ENCODE results near the gene NRXN3. TPM values are rescaled to one million over a fixed set of nuclear protein-coding genes. Genes with fewer than 3 reads are reported as not detected.

Gene NRXN3
- polyA plus RNA-seq, 1 of the 3 experiments (the other 2 are of a cell fraction), result 1.6 TPM

- H3K4me3 ChIP-seq (ENCODE audit: low read depth in 2 of 2, low read length in 1 of 2), result no peak overlapping the region
- ChIA-PET CTCF (no interaction called here), POLR2A (no interaction called here)
- H3K36me3 ChIP-seq (replicated peaks in 1 of 2; ENCODE audit: control insufficient read depth in 1 of 2, insufficient read depth in 2 of 2, low read length in 1 of 2), result no peaks in the 10 kb centered on the region
- H3K79me2 ChIP-seq (ENCODE audit: insufficient read depth), result no peaks in the 10 kb centered on the region
- H2AFZ ChIP-seq (ENCODE audit: low read depth), result no peak overlapping the region
- H3K27me3 ChIP-seq (ENCODE audit: insufficient read depth), result no peaks in the 10 kb centered on the region
- no peak for DNase-seq
- 23% methylated on average over 3 of the region's 3 CpGs for WGBS (ENCODE audit: low lambda C conversion rate)
- H3K4me1 ChIP-seq (ENCODE audit: control insufficient read depth in 1 of 2, insufficient read depth in 2 of 2, low read depth in 1 of 2, low read length in 1 of 2), result peaks cover 0 to 6% of the 10 kb centered on the region in 2 experiments; a peak in 1 of 4 replicates
- H3F3A ChIP-seq (replicated peaks; ENCODE audit: insufficient read depth), result no peaks in the 10 kb centered on the region
- peak overlapping the region in 1 of 2 experiments; percentile 23; a peak in 2 of 4 replicates for H3K27ac ChIP-seq (ENCODE audit: low read depth in 2 of 2, low read length in 1 of 2)
- H3K9ac ChIP-seq, result no peak overlapping the region
- H3K4me2 ChIP-seq, result no peak overlapping the region; the same call in 1 of the 2 replicates
- H3K9me2 ChIP-seq, result no peaks in the 10 kb centered on the region
- no peaks in the 10 kb centered on the region for H3K9me3 ChIP-seq
- H4K20me1 ChIP-seq (ENCODE audit: insufficient read depth), result no peaks in the 10 kb centered on the region
- TF ChIP-seq PBX3 (IDR thresholded peaks at IDR 0.05) (0 out of 2 replicates have a peak, but pooled peaks have one; percentile 10), EP300 (IDR thresholded peaks at IDR 0.05; ENCODE audit: borderline replicate concordance in 1 of 2, low read depth in 1 of 2, low read length in 1 of 2) (no peak), MAX (IDR thresholded peaks at IDR 0.05; ENCODE audit: low read depth) (no peak), CTCF (IDR thresholded peaks at IDR 0.05) (no peak), ZBTB33 (IDR thresholded peaks at IDR 0.05; ENCODE audit: borderline replicate concordance, low read depth) (no peak), POLR2AphosphoS5 (IDR thresholded peaks at IDR 0.05; ENCODE audit: low read depth, low read length) (no peak), REST (IDR thresholded peaks at IDR 0.05; ENCODE audit: low read depth, low read length) (no peak), RFX5 (IDR thresholded peaks at IDR 0.05; ENCODE audit: low read length) (no peak), GABPA (IDR thresholded peaks at IDR 0.05; ENCODE audit: low read depth) (no peak), USF1 (IDR thresholded peaks at IDR 0.05; ENCODE audit: borderline replicate concordance, low read depth) (no peak), TEAD4 (IDR thresholded peaks at IDR 0.05; ENCODE audit: borderline replicate concordance, insufficient read depth) (peak; percentile 17; the same call in 1 of the 2 replicates), MXI1 (IDR thresholded peaks at IDR 0.05; ENCODE audit: low read depth, low read length) (no peak), CHD2 (IDR thresholded peaks at IDR 0.05; ENCODE audit: low read length, partially characterized antibody) (no peak), IRF3 (IDR thresholded peaks at IDR 0.05; ENCODE audit: low read depth, low read length) (no peak), RAD21 (IDR thresholded peaks at IDR 0.05; ENCODE audit: low read length) (no peak), SMC3 (IDR thresholded peaks at IDR 0.05; ENCODE audit: low read depth, low read length) (no peak), GATA2 (CRISPR knock-in tag; IDR thresholded peaks at IDR 0.05) (no peak), NFIC (IDR thresholded peaks at IDR 0.05; ENCODE audit: borderline replicate concordance) (no peak), NRF1 (IDR thresholded peaks at IDR 0.05; ENCODE audit: low read depth, low read length) (no peak), ELF1 (IDR thresholded peaks at IDR 0.05) (no peak), FOXJ3 (CRISPR knock-in tag; IDR thresholded peaks at IDR 0.05) (no peak), JUND (IDR thresholded peaks at IDR 0.05) (peak; percentile 58), RXRA (IDR thresholded peaks at IDR 0.05; ENCODE audit: borderline replicate concordance, low read depth) (0 out of 2 replicates have a peak, but pooled peaks have one; percentile 25), EZH2phosphoT487 (IDR thresholded peaks at IDR 0.05; ENCODE audit: borderline replicate concordance, low read depth) (no peak), TCF12 (IDR thresholded peaks at IDR 0.05) (peak; percentile 62)
Observed at GRCh38 chr14:79186523-79186922, 1016.4 kb downstream of the NRXN3 start.

Data from SK-N-SH (cell line).